PC-9 (cell line): ENCODE data around the gene MTMR10. TPM values are rescaled to one million over a fixed set of nuclear protein-coding genes. Genes with fewer than 3 reads are reported as not detected.

Source experiments
- BruUV-seq: library from RNA; stranded (reverse); fragments of 400-500 nt; replicated peaks from 2 replicates; lab custom pipeline; 2021; lab: Mats Ljungman, UMichigan
- CTCF ChIA-PET: fragments of 300-600 bp; sonication (Branson Sonifier 250); formaldehyde crosslinking; loops from one replicate; lab custom pipeline; 2022; ENCODE audit warnings: antibody characterized with exemption; lab: Charles Lee
- POLR2A ChIA-PET: fragments of 300-600 bp; sonication (Branson Sonifier 250); formaldehyde crosslinking; loops from one replicate; lab custom pipeline; 2022; ENCODE audit warnings: antibody characterized with exemption; ENCODE audit not compliant: unreplicated experiment; lab: Charles Lee
- DNase-seq, 2 experiments: peaks; one replicate each; pipeline versions ENCODE4 v3.0.0 to v3.0.0-alpha.2; 2015 to 2022; ENCODE audit warnings: mixed read lengths in 1 of 2
- H2AFZ ChIP-seq: fragments of 200-600 bp; sonication (generic); 2 replicates; pipeline ENCODE4 v1.8.1; 2017; ENCODE audit warnings: antibody characterized with exemption
- H3F3A ChIP-seq: fragments of 200-600 bp; sonication (generic); 2 replicates; pipeline ENCODE4 v1.8.1; 2017; ENCODE audit warnings: antibody characterized with exemption, mild to moderate bottlenecking, low read depth; ENCODE audit not compliant: insufficient read depth
- H3K27ac ChIP-seq: fragments of 200-600 bp; sonication (generic); 2 replicates; pipeline ENCODE4 v1.6.1; 2016; ENCODE audit warnings: mixed run types
- H3K27me3 ChIP-seq: fragments of 200-600 bp; sonication (generic); 2 replicates; pipeline ENCODE4 v1.6.1; 2016; ENCODE audit warnings: low read depth, mixed run types; ENCODE audit not compliant: insufficient read depth
- H3K36me3 ChIP-seq: fragments of 200-600 bp; sonication (generic); 2 replicates; pipeline ENCODE4 v1.6.1; 2016; ENCODE audit warnings: low read depth, mixed run types
- H3K4me1 ChIP-seq: fragments of 200-600 bp; sonication (generic); replicated peaks from 2 replicates; pipeline ENCODE4 v1.6.1; 2016; ENCODE audit warnings: mixed run types; ENCODE audit not compliant: insufficient read depth
- H3K4me2 ChIP-seq: fragments of 200-600 bp; sonication (generic); 2 replicates; pipeline ENCODE4 v1.6.1; 2017; ENCODE audit warnings: mixed run types
- H3K4me3 ChIP-seq: fragments of 200-600 bp; sonication (generic); 2 replicates; pipeline ENCODE4 v1.6.1; 2016; ENCODE audit warnings: mixed run types
- H3K79me2 ChIP-seq: fragments of 200-600 bp; sonication (generic); 2 replicates; pipeline ENCODE4 v1.6.1; 2017; ENCODE audit warnings: low read depth, mixed run types
- H3K9me2 ChIP-seq: fragments of 200-600 bp; sonication (generic); 2 replicates; pipeline ENCODE4 v1.8.1; 2017; ENCODE audit warnings: mild to moderate bottlenecking; ENCODE audit not compliant: insufficient read depth
- H3K9me3 ChIP-seq: fragments of 200-600 bp; sonication (generic); 2 replicates; pipeline ENCODE4 v1.8.1; 2016; ENCODE audit warnings: low read depth; ENCODE audit not compliant: insufficient read depth
- H4K20me1 ChIP-seq: fragments of 200-600 bp; sonication (generic); 2 replicates; pipeline ENCODE4 v1.8.1; 2017; ENCODE audit not compliant: insufficient read depth
- CTCF ChIP-seq: fragments of 200-600 bp; sonication (generic); conservative IDR thresholded peaks from 2 replicates; pipeline ENCODE4 v1.6.1; 2017; ENCODE audit warnings: mixed run types, antibody characterized with exemption, mild to moderate bottlenecking, moderate library complexity
- EZH2 ChIP-seq: fragments of 200-600 bp; sonication (generic); IDR thresholded peaks from 2 replicates; pipeline ENCODE4 v1.8.0; 2017; ENCODE audit warnings: antibody characterized with exemption, low read depth
- intact Hi-C: fragments of 100-400 bp; cut with micrococcal nuclease; formaldehyde crosslinking; loops from one replicate; pipeline ENCODE4 v1.10.0; 2022; ENCODE audit not compliant: unreplicated experiment
- total RNA-seq: library from RNA; stranded (reverse); gene quantifications from 2 replicates; pipeline ENCODE4 v1.2.3, GENCODE V29; 2021

The MTMR10 gene
- total RNA-seq, 1 experiment from 2014 or later = 6.2 TPM

DNA sequence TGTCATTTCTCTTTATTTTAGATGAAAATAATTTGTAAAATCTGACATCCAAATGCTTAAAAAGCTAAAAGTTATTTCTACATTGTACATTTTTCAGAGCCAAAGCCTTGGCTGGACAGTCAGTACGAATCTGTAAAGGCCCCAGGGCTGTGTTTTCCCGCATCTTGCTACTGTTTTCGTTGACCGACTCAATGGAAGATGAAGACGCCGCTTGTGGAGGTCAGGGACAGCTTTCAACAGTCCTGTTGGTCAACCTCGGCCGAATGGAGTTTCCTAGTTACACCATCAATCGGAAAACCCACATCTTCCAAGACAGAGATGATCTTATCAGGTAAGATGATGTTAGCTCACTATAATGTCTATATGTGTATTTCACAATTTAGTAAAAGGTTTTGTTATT is 77.7 kb downstream of the MTMR10 start:
- H3K36me3 ChIP-seq = no peaks in the 10 kb centered on the region
- BruUV-seq = no TSS peak
- CTCF ChIA-PET = no interaction called here

DNA sequence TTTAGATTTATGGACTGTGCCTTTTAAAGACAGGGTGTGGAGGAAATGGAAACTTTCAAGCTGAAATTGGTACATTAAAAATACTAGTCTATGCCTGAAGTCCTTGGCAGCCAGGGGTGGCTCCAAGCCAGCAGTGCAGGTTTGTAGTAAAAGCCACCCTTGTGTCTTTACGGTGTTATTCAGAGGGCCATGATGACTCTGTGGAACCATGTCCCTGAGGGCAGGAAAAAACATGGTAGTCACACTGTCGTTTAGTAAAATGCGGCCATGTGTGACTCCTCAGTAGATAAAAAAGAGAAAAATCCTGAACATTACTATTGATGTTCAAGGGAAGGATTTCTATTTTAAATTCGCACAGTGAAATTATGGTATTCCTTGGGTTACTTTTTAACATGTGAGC is 85.1 kb downstream of the MTMR10 start:
- CTCF ChIA-PET = no interaction called here
- no peak overlapping the region for H3K4me3 ChIP-seq
- no peak overlapping the region for H3K4me2 ChIP-seq
- H3K36me3 ChIP-seq = no peaks in the 10 kb centered on the region
- H3K4me1 ChIP-seq = no peaks in the 10 kb centered on the region
- BruUV-seq = no TSS peak
- TF ChIP-seq EZH2 (no peak), CTCF (no peak)
- no peaks in the 10 kb centered on the region for H3F3A ChIP-seq
- no peaks in the 10 kb centered on the region for H3K9me3 ChIP-seq
- no peak for DNase-seq
- intact Hi-C loops = no loop called here
- no peak overlapping the region for H2AFZ ChIP-seq
- no peaks in the 10 kb centered on the region for H4K20me1 ChIP-seq
- H3K27ac ChIP-seq = no peak overlapping the region
- no peaks in the 10 kb centered on the region for H3K27me3 ChIP-seq
- H3K9me2 ChIP-seq = no peaks in the 10 kb centered on the region
- H3K79me2 ChIP-seq = no peaks in the 10 kb centered on the region
- POLR2A ChIA-PET = no interaction called here

More for the DNA sequence above, 77.7 kb downstream of the MTMR10 start:
- H2AFZ ChIP-seq = no peak overlapping the region
- no peak for DNase-seq
- H3K9me3 ChIP-seq = no peaks in the 10 kb centered on the region
- no peaks in the 10 kb centered on the region for H4K20me1 ChIP-seq
- POLR2A ChIA-PET = no interaction called here
- H3K4me3 ChIP-seq = no peak overlapping the region
- H3K79me2 ChIP-seq = no peaks in the 10 kb centered on the region
- no peak overlapping the region for H3K27ac ChIP-seq
- no peak overlapping the region for H3K4me2 ChIP-seq
- intact Hi-C loops = no loop called here
- no peaks in the 10 kb centered on the region for H3K4me1 ChIP-seq
- no peaks in the 10 kb centered on the region for H3F3A ChIP-seq
- H3K9me2 ChIP-seq = no peaks in the 10 kb centered on the region
- H3K27me3 ChIP-seq = no peaks in the 10 kb centered on the region
- TF ChIP-seq CTCF (no peak), EZH2 (no peak)

- ChIA-PET POLR2A (no interaction called here), CTCF (no interaction called here)
- H2AFZ ChIP-seq = no peak overlapping the region
- DNase-seq = no peak
- no peak overlapping the region for H3K27ac ChIP-seq
- H4K20me1 ChIP-seq = no peaks in the 10 kb centered on the region
- intact Hi-C loops = no loop called here
- BruUV-seq = no TSS peak
- no peaks in the 10 kb centered on the region for H3K27me3 ChIP-seq
- H3K4me3 ChIP-seq = no peak overlapping the region
- no peaks in the 10 kb centered on the region for H3K9me3 ChIP-seq
- no peaks in the 10 kb centered on the region for H3K9me2 ChIP-seq
- H3K79me2 ChIP-seq = no peaks in the 10 kb centered on the region
- no peaks in the 10 kb centered on the region for H3K4me1 ChIP-seq
- no peaks in the 10 kb centered on the region for H3F3A ChIP-seq
- TF ChIP-seq CTCF (no peak), EZH2 (no peak)
- H3K4me2 ChIP-seq = no peak overlapping the region
- H3K36me3 ChIP-seq = no peaks in the 10 kb centered on the region
These were observed 85.6 kb downstream of the MTMR10 start for GRCh38 chr15:30905821-30906220.
